ENCODE data around the gene OS9. TPM values are rescaled to one million over a fixed set of nuclear protein-coding genes. Genes with fewer than 3 reads are reported as not detected.

OS9 gene
- total and polyA plus RNA-seq, 2 donors (not counting 3 experiments of a cell fraction or from before 2014, with no cell fraction given) = 212 to 561 TPM

- Histone ChIP-seq H3K27ac (ENCODE audit: insufficient read depth, low read depth, low read length) (peak overlapping the region; percentile 68), H3K4me3 (replicated peaks in 1 of 3; ENCODE audit: insufficient read depth in 1 of 3, low read depth in 1 of 3, low read length in 3 of 3) (peak overlapping the region; percentile 44 to 88 (median 75)), H3K9me1 (replicated peaks; ENCODE audit: control insufficient read depth, extremely low read depth, insufficient read depth, low read length) (no peaks in the 10 kb centered on the region), H3K9ac (replicated peaks; ENCODE audit: extremely low read depth, insufficient read depth, low read length) (peak overlapping the region; percentile 88), H4K20me1 (replicated peaks; ENCODE audit: control insufficient read depth, extremely low read depth, insufficient read depth, low read length) (no peaks in the 10 kb centered on the region), H3K4me1 (ENCODE audit: control insufficient read depth, extremely low read depth, insufficient read depth, low read length) (peaks cover 10% of the 10 kb centered on the region), H3K4me2 (ENCODE audit: insufficient read depth, low read length) (peak overlapping the region; percentile 76), H3K36me3 (ENCODE audit: control insufficient read depth in 2 of 2, extremely low read depth in 1 of 2, insufficient read depth in 2 of 2, low read length in 2 of 2) (peaks cover 4 to 12% of the 10 kb centered on the region in 2 experiments), H3K9me3 (replicated peaks; ENCODE audit: control insufficient read depth, insufficient read depth, low read length) (no peaks in the 10 kb centered on the region), H3K79me2 (ENCODE audit: control insufficient read depth, insufficient read depth, low read length) (no peaks in the 10 kb centered on the region), H2AFZ (ENCODE audit: low read depth, low read length) (peak overlapping the region; percentile 44), H3K27me3 (ENCODE audit: control insufficient read depth in 2 of 2, insufficient read depth in 2 of 2, low read length in 2 of 2) (peaks cover 20 to 22% of the 10 kb centered on the region in 2 experiments)
- POLR2A ChIA-PET = interaction anchor here (0.5 to 1.2 kb wide), 3 partner anchors 28 to 199 kb away, joined by 3 to 8 read pairs (median 4); partner anchors contain the start of genes EEF1AKMT3 and METTL1
- no peak for FAIRE-seq
- TSS peak; percentile 2 for BruUV-seq (replicated peaks)
- DNase-seq (ENCODE audit: low read depth, low spot score) = no peak
- dilution Hi-C loops (cut with MboI; ENCODE audit: extremely low pct_ligation_motif_present, low sequenced_read_pairs) = no loop called here
- CTCF ChIA-PET = interaction anchor here (1.3 to 2.6 kb wide), 5 partner anchors 9 to 18 kb away, joined by 5 to 20 read pairs (median 5); no protein-coding TSS in a partner anchor
- TF ChIP-seq EZH2 (IDR thresholded peaks at IDR 0.05; ENCODE audit: borderline replicate concordance, low read depth, low read length, severe bottlenecking) = no peak
- no peak for TF ChIP-seq CTCF (IDR thresholded peaks at IDR 0.05; ENCODE audit: extremely low read depth in 1 of 2, insufficient read depth in 1 of 2, low read depth in 1 of 2, low read length in 2 of 2)
- TF ChIP-seq FOS (IDR thresholded peaks at IDR 0.05; ENCODE audit: borderline replicate concordance, insufficient read depth, low read length) = no peak
- no peak for TF ChIP-seq POLR2A (IDR thresholded peaks at IDR 0.05; ENCODE audit: low read depth, low read length)
- no peak for TF ChIP-seq MAX (IDR thresholded peaks at IDR 0.05; ENCODE audit: insufficient read depth, insufficient read length)
- no peak for TF ChIP-seq JUN (IDR thresholded peaks at IDR 0.05; ENCODE audit: borderline replicate concordance, insufficient read depth, insufficient read length, low read depth)
- intact Hi-C loops (cut with micrococcal nuclease) = no loop called here
Measured at GRCh38 chr12:57744194-57744776, 50.4 kb downstream of the OS9 start.
